Neural crest cell (in vitro differentiated cells): ENCODE measurements around the gene ZBTB44. TPM values are rescaled to one million over a fixed set of nuclear protein-coding genes. Genes with fewer than 3 reads are reported as not detected.

Experiments used
- DNase-seq: peaks from one replicate; pipeline ENCODE4 v3.0.0; 2021; ENCODE audit warnings: low read depth, mixed read lengths, low spot score
- H3K27ac Mint-ChIP-seq: one replicate; pipeline ENCODE4 v1.8.0; 2021; ENCODE audit warnings: mild to moderate bottlenecking, mixed read lengths; ENCODE audit not compliant: unreplicated experiment
- H3K27me3 Mint-ChIP-seq: 2 replicates; pipeline ENCODE4 v1.8.0; 2021; ENCODE audit warnings: low read depth, mild to moderate bottlenecking, mixed read lengths
- H3K36me3 Mint-ChIP-seq: 2 replicates; pipeline ENCODE4 v1.8.0; 2021; ENCODE audit warnings: low read depth, mild to moderate bottlenecking, mixed read lengths
- H3K4me1 Mint-ChIP-seq: 2 replicates; pipeline ENCODE4 v1.8.0; 2021; ENCODE audit warnings: mixed read lengths
- H3K4me3 Mint-ChIP-seq: one replicate; pipeline ENCODE4 v1.8.0; 2021; ENCODE audit warnings: mild to moderate bottlenecking, mixed read lengths
- H3K9me3 Mint-ChIP-seq: 2 replicates; pipeline ENCODE4 v1.8.0; 2021; ENCODE audit warnings: mixed read lengths
- CTCF ChIP-seq: fragments of 200-600 bp; sonication (generic); conservative IDR thresholded peaks from 2 replicates; pipeline ENCODE4 v1.5.0; 2021; ENCODE audit warnings: antibody characterized with exemption, mild to moderate bottlenecking
- long read RNA-seq: library from polyadenylated mRNA; unstranded; transcript quantifications from one replicate; pipeline ENCODE4 v2.0.0, GENCODE V29; 2020
- total RNA-seq: library from RNA; stranded (reverse); gene quantifications from 2 replicates; pipeline ENCODE4 v1.2.1, GENCODE V29; 2021

ZBTB44 gene
- total RNA-seq, result 27.5 and 28.1 TPM in 2 replicates
- long read RNA-seq, partial matches to known transcripts, result 0 of 9 reads
- long read RNA-seq, other reads (novel, unspliced or antisense), result 9 of 9 reads

- peaks cover 2% of the 10 kb centered on the region for H3K9me3 Mint-ChIP-seq
- H3K4me1 Mint-ChIP-seq, result peaks cover 24% of the 10 kb centered on the region
- peak within 1 kb of the TSS; percentile 92 for H3K4me3 Mint-ChIP-seq
- DNase-seq, result peak; percentile 87
- H3K27ac Mint-ChIP-seq, result peak within 1 kb of the TSS; percentile 71
- peaks cover 3% of the 10 kb centered on the region for H3K27me3 Mint-ChIP-seq
- H3K36me3 Mint-ChIP-seq, result no peaks in the 10 kb centered on the region
- no peak for TF ChIP-seq CTCF
Measured at GRCh38 chr11:130314750-130315285, at the start of gene ZBTB44. TSS of gene ZBTB44 (minus strand) at chr11:130314917. CDS start at chr11:130261873, 53,044 bp downstream.

GRCh38 chr11:130359419-130359818 is 44.7 kb upstream of the ZBTB44 start:
- no peak overlapping the region for H3K27ac Mint-ChIP-seq
- TF ChIP-seq CTCF, result no peak
- H3K4me3 Mint-ChIP-seq, result no peak overlapping the region
- peaks cover 8% of the 10 kb centered on the region for H3K9me3 Mint-ChIP-seq
- H3K36me3 Mint-ChIP-seq, result peaks cover 4% of the 10 kb centered on the region
- H3K4me1 Mint-ChIP-seq, result no peaks in the 10 kb centered on the region
- H3K27me3 Mint-ChIP-seq, result peaks cover 6% of the 10 kb centered on the region
- no peak for DNase-seq

- Mint-ChIP-seq H3K4me3 (no peak overlapping the region), H3K9me3 (peaks cover 9% of the 10 kb centered on the region), H3K4me1 (no peaks in the 10 kb centered on the region), H3K27me3 (peaks cover 7% of the 10 kb centered on the region), H3K36me3 (peaks cover 4% of the 10 kb centered on the region), H3K27ac (no peak overlapping the region)
- no peak for TF ChIP-seq CTCF
- DNase-seq, result no peak
Measured at GRCh38 chr11:130358398-130358797, 43.7 kb upstream of the ZBTB44 start.

GRCh38 chr11:130347261-130347660 is 32.5 kb upstream of the ZBTB44 start:
- H3K4me3 Mint-ChIP-seq, result no peak overlapping the region
- DNase-seq, result no peak
- no peak for TF ChIP-seq CTCF
- no peaks in the 10 kb centered on the region for H3K4me1 Mint-ChIP-seq
- H3K27me3 Mint-ChIP-seq, result no peaks in the 10 kb centered on the region
- H3K36me3 Mint-ChIP-seq, result peaks cover 2% of the 10 kb centered on the region
- no peak overlapping the region for H3K27ac Mint-ChIP-seq
- peaks cover 7% of the 10 kb centered on the region for H3K9me3 Mint-ChIP-seq

- Mint-ChIP-seq H3K27me3 (no peaks in the 10 kb centered on the region), H3K27ac (peak overlapping the region; percentile 73)
- no peak for TF ChIP-seq CTCF
Measured at GRCh38 chr11:130344841-130345240, 30.1 kb upstream of the ZBTB44 start.

More at GRCh38 chr11:130344841-130345240, 30.1 kb upstream of the ZBTB44 start:
- DNase-seq, result no peak
- no peak overlapping the region for H3K4me3 Mint-ChIP-seq
- H3K4me1 Mint-ChIP-seq, result no peaks in the 10 kb centered on the region
- H3K9me3 Mint-ChIP-seq, result peaks cover 14% of the 10 kb centered on the region
- H3K36me3 Mint-ChIP-seq, result peaks cover 2% of the 10 kb centered on the region
